ENCODE results near the gene THSD7B.

Gene THSD7B

GRCh38 chr2:137211761-137212160, 446.4 kb downstream of the THSD7B start:
- no peak overlapping the region for H4K8ac ChIP-seq (ENCODE audit: low read depth, low read length)
- DNase-seq (ENCODE audit: low spot score), result no peak
- no peak overlapping the region for H3K18ac ChIP-seq (ENCODE audit: low read length)
- H3K36me3 ChIP-seq (replicated peaks in 1 of 2; ENCODE audit: control insufficient read depth in 2 of 2, insufficient read depth in 2 of 2, low read length in 2 of 2), result no peaks in the 10 kb centered on the region
- no peak overlapping the region for H2AK5ac ChIP-seq (ENCODE audit: low read depth, low read length)
- no peak overlapping the region for H3K27ac ChIP-seq (replicated peaks; ENCODE audit: low read length)
- no peak overlapping the region for H3K9ac ChIP-seq (ENCODE audit: low read depth, low read length, poor library complexity)
- H3K4me2 ChIP-seq (ENCODE audit: insufficient read depth, low read length, poor library complexity, severe bottlenecking), result no peak overlapping the region
- H2BK120ac ChIP-seq (ENCODE audit: low read depth, low read length), result no peak overlapping the region
- H3K9me3 ChIP-seq (replicated peaks in 1 of 2; ENCODE audit: control insufficient read depth in 2 of 2, insufficient read depth in 1 of 2, low read depth in 1 of 2, low read length in 2 of 2), result no peaks in the 10 kb centered on the region
- H3K4me3 ChIP-seq (ENCODE audit: low read length in 2 of 2), result no peak overlapping the region
- no peak overlapping the region for H2AFZ ChIP-seq (ENCODE audit: low read length)
- no peak overlapping the region for H3K14ac ChIP-seq (ENCODE audit: low read length)
- no peak overlapping the region for H2BK15ac ChIP-seq (ENCODE audit: low read length)
- no peak overlapping the region for H4K91ac ChIP-seq (ENCODE audit: low read depth, low read length, poor library complexity)
- no peaks in the 10 kb centered on the region for H3K4me1 ChIP-seq (ENCODE audit: control insufficient read depth in 2 of 2, insufficient read depth in 1 of 2, low read depth in 1 of 2, low read length in 2 of 2)
- no peak overlapping the region for H2BK5ac ChIP-seq (ENCODE audit: low read length)
- H3K23ac ChIP-seq (ENCODE audit: low read depth, low read length, poor library complexity), result no peak overlapping the region
- no peak overlapping the region for H2BK12ac ChIP-seq (ENCODE audit: low read length)
- H3K79me1 ChIP-seq (ENCODE audit: low read depth, low read length), result no peaks in the 10 kb centered on the region
- no CpG with 5 or more reads among the region's 1 CpG for WGBS, 2 donors (ENCODE audit: extremely low coverage in 2 of 2, insufficient read length in 2 of 2, insufficient replicate concordance in 1 of 2)
- H3K4ac ChIP-seq (ENCODE audit: low read length), result no peak overlapping the region
- H3K27me3 ChIP-seq (ENCODE audit: control insufficient read depth in 3 of 3, insufficient read depth in 3 of 3, low read depth in 1 of 3, low read length in 3 of 3), result no peaks in the 10 kb centered on the region

- H2BK15ac ChIP-seq (ENCODE audit: low read length), result no peak overlapping the region
- H3K4me2 ChIP-seq (ENCODE audit: insufficient read depth, low read length, poor library complexity, severe bottlenecking), result no peak overlapping the region
- no peak overlapping the region for H2BK5ac ChIP-seq (ENCODE audit: low read length)
- H3K9ac ChIP-seq (ENCODE audit: low read depth, low read length, poor library complexity), result no peak overlapping the region
- no peak overlapping the region for H3K18ac ChIP-seq (ENCODE audit: low read length)
- H3K23ac ChIP-seq (ENCODE audit: low read depth, low read length, poor library complexity), result no peak overlapping the region
- no peak overlapping the region for H3K4ac ChIP-seq (ENCODE audit: low read length)
- H3K9me3 ChIP-seq (replicated peaks in 1 of 2; ENCODE audit: control insufficient read depth in 2 of 2, insufficient read depth in 1 of 2, low read depth in 1 of 2, low read length in 2 of 2), result no peaks in the 10 kb centered on the region
- H3K27ac ChIP-seq (replicated peaks; ENCODE audit: low read length), result no peak overlapping the region
- no peaks in the 10 kb centered on the region for H3K4me1 ChIP-seq (ENCODE audit: control insufficient read depth in 2 of 2, insufficient read depth in 1 of 2, low read depth in 1 of 2, low read length in 2 of 2)
- H3K4me3 ChIP-seq (ENCODE audit: low read length in 2 of 2), result no peak overlapping the region
- H2BK120ac ChIP-seq (ENCODE audit: low read depth, low read length), result no peak overlapping the region
- H2AFZ ChIP-seq (ENCODE audit: low read length), result no peak overlapping the region
- H3K27me3 ChIP-seq (ENCODE audit: control insufficient read depth in 3 of 3, insufficient read depth in 3 of 3, low read depth in 1 of 3, low read length in 3 of 3), result no peaks in the 10 kb centered on the region
- H3K36me3 ChIP-seq (replicated peaks in 1 of 2; ENCODE audit: control insufficient read depth in 2 of 2, insufficient read depth in 2 of 2, low read length in 2 of 2), result no peaks in the 10 kb centered on the region
- no CpG with 5 or more reads among the region's 1 CpG for WGBS, 2 donors (ENCODE audit: extremely low coverage in 2 of 2, insufficient read length in 2 of 2, insufficient replicate concordance in 1 of 2)
- H4K8ac ChIP-seq (ENCODE audit: low read depth, low read length), result no peak overlapping the region
- no peak for DNase-seq (ENCODE audit: low spot score)
- H2AK5ac ChIP-seq (ENCODE audit: low read depth, low read length), result no peak overlapping the region
- no peak overlapping the region for H2BK12ac ChIP-seq (ENCODE audit: low read length)
- no peaks in the 10 kb centered on the region for H3K79me1 ChIP-seq (ENCODE audit: low read depth, low read length)
- no peak overlapping the region for H3K14ac ChIP-seq (ENCODE audit: low read length)
- no peak overlapping the region for H4K91ac ChIP-seq (ENCODE audit: low read depth, low read length, poor library complexity)
Observed at GRCh38 chr2:137220438-137220993, 455.2 kb downstream of the THSD7B start.

GRCh38 chr2:137221797-137222492, 456.6 kb downstream of the THSD7B start:
- Histone ChIP-seq H2AK5ac (ENCODE audit: low read depth, low read length) (no peak overlapping the region), H2BK15ac (ENCODE audit: low read length) (no peak overlapping the region), H4K8ac (ENCODE audit: low read depth, low read length) (no peak overlapping the region), H3K9ac (ENCODE audit: low read depth, low read length, poor library complexity) (no peak overlapping the region), H3K9me3 (replicated peaks in 1 of 2; ENCODE audit: control insufficient read depth in 2 of 2, insufficient read depth in 1 of 2, low read depth in 1 of 2, low read length in 2 of 2) (no peaks in the 10 kb centered on the region), H3K79me1 (ENCODE audit: low read depth, low read length) (no peaks in the 10 kb centered on the region), H3K4me3 (ENCODE audit: low read length in 2 of 2) (no peak overlapping the region), H3K4ac (ENCODE audit: low read length) (no peak overlapping the region), H3K27ac (replicated peaks; ENCODE audit: low read length) (no peak overlapping the region), H3K14ac (ENCODE audit: low read length) (no peak overlapping the region), H3K36me3 (replicated peaks in 1 of 2; ENCODE audit: control insufficient read depth in 2 of 2, insufficient read depth in 2 of 2, low read length in 2 of 2) (no peaks in the 10 kb centered on the region), H3K4me2 (ENCODE audit: insufficient read depth, low read length, poor library complexity, severe bottlenecking) (no peak overlapping the region), H2AFZ (ENCODE audit: low read length) (no peak overlapping the region), H4K91ac (ENCODE audit: low read depth, low read length, poor library complexity) (no peak overlapping the region), H3K27me3 (ENCODE audit: control insufficient read depth in 3 of 3, insufficient read depth in 3 of 3, low read depth in 1 of 3, low read length in 3 of 3) (no peaks in the 10 kb centered on the region), H3K23ac (ENCODE audit: low read depth, low read length, poor library complexity) (no peak overlapping the region), H2BK12ac (ENCODE audit: low read length) (no peak overlapping the region), H2BK5ac (ENCODE audit: low read length) (no peak overlapping the region), H3K4me1 (ENCODE audit: control insufficient read depth in 2 of 2, insufficient read depth in 1 of 2, low read depth in 1 of 2, low read length in 2 of 2) (no peaks in the 10 kb centered on the region), H2BK120ac (ENCODE audit: low read depth, low read length) (no peak overlapping the region), H3K18ac (ENCODE audit: low read length) (no peak overlapping the region)
- DNase-seq (ENCODE audit: low spot score), result no peak
- no CpG with 5 or more reads among the region's 2 CpGs for WGBS, 2 donors (ENCODE audit: extremely low coverage in 2 of 2, insufficient read length in 2 of 2, insufficient replicate concordance in 1 of 2)

GRCh38 chr2:137223722-137224121, 458.4 kb downstream of the THSD7B start:
- Histone ChIP-seq H4K91ac (ENCODE audit: low read depth, low read length, poor library complexity) (no peak overlapping the region), H2BK5ac (ENCODE audit: low read length) (no peak overlapping the region), H2AFZ (ENCODE audit: low read length) (no peak overlapping the region), H3K23ac (ENCODE audit: low read depth, low read length, poor library complexity) (no peak overlapping the region), H3K14ac (ENCODE audit: low read length) (no peak overlapping the region), H3K79me1 (ENCODE audit: low read depth, low read length) (no peaks in the 10 kb centered on the region), H3K27me3 (ENCODE audit: control insufficient read depth in 3 of 3, insufficient read depth in 3 of 3, low read depth in 1 of 3, low read length in 3 of 3) (no peaks in the 10 kb centered on the region), H3K4me1 (ENCODE audit: control insufficient read depth in 2 of 2, insufficient read depth in 1 of 2, low read depth in 1 of 2, low read length in 2 of 2) (no peaks in the 10 kb centered on the region), H3K9ac (ENCODE audit: low read depth, low read length, poor library complexity) (no peak overlapping the region), H3K4me3 (ENCODE audit: low read length in 2 of 2) (no peak overlapping the region), H3K18ac (ENCODE audit: low read length) (no peak overlapping the region), H3K4me2 (ENCODE audit: insufficient read depth, low read length, poor library complexity, severe bottlenecking) (no peak overlapping the region), H2BK12ac (ENCODE audit: low read length) (peak overlapping the region; percentile 22), H4K8ac (ENCODE audit: low read depth, low read length) (no peak overlapping the region), H2BK15ac (ENCODE audit: low read length) (no peak overlapping the region), H2AK5ac (ENCODE audit: low read depth, low read length) (no peak overlapping the region), H3K4ac (ENCODE audit: low read length) (no peak overlapping the region), H2BK120ac (ENCODE audit: low read depth, low read length) (no peak overlapping the region), H3K9me3 (replicated peaks in 1 of 2; ENCODE audit: control insufficient read depth in 2 of 2, insufficient read depth in 1 of 2, low read depth in 1 of 2, low read length in 2 of 2) (no peaks in the 10 kb centered on the region), H3K27ac (replicated peaks; ENCODE audit: low read length) (no peak overlapping the region), H3K36me3 (replicated peaks in 1 of 2; ENCODE audit: control insufficient read depth in 2 of 2, insufficient read depth in 2 of 2, low read length in 2 of 2) (no peaks in the 10 kb centered on the region)
- no peak for DNase-seq (ENCODE audit: low spot score)
- WGBS, 2 donors (ENCODE audit: extremely low coverage in 2 of 2, insufficient read length in 2 of 2, insufficient replicate concordance in 1 of 2), result no CpG with 5 or more reads among the region's 5 CpGs
